Measurements from ENCODE around the gene PROZ. TPM values are rescaled to one million over a fixed set of nuclear protein-coding genes. Genes with fewer than 3 reads are reported as not detected.
"Not testable (repeated sequence)": the region's sequence is repeated elsewhere in the genome, so short reads cannot be mapped to it uniquely, and the experiment has no call there.

PROZ gene
- total and polyA plus RNA-seq, 4 donors = not detected

DNA sequence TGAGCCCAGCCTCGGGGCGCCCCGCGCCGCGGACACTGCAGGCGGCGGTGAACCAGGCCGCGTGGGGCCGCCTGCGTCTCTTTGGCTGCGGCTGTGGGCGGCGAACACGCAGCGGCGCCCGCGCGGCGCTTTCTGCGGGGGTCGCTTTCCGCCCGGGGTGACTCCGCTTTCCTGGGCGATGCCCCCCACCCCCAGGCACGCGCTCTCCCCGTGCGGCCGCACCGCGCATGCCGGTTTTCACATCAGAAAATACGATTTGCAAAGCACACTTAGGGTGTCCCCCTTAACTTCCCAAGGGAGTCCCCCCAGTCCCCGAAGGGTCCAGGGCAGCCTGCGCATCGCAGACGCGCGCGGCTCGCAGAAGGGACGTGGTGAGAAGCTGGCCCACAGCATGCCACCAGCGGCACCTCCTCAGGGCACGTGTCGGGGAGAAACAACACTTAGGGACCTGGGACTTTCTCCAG lies 47.6 kb upstream of the PROZ start:
- Histone ChIP-seq H3K36me3 (ENCODE audit: control insufficient read depth in 4 of 4, insufficient read depth in 4 of 4, low read length in 4 of 4) (no peaks in the 10 kb centered on the region), H3K27ac (ENCODE audit: low read depth in 1 of 2, low read length in 1 of 2) (no peak overlapping the region), H3K9me3 (ENCODE audit: control insufficient read depth in 4 of 4, insufficient read depth in 3 of 4, low read length in 3 of 4) (peaks cover 0 to 6% (median 0%) of the 10 kb centered on the region in 4 donors), H3K27me3 (ENCODE audit: control insufficient read depth in 3 of 3, insufficient read depth in 3 of 3, low read length in 2 of 3) (peaks cover 3 to 14% (median 14%) of the 10 kb centered on the region in 3 donors), H3K4me3 (no peak overlapping the region), H3K9ac (ENCODE audit: insufficient read depth in 1 of 2, low read length in 2 of 2) (no peak overlapping the region), H3K4me1 (ENCODE audit: control insufficient read depth in 5 of 5, insufficient read depth in 5 of 5, low read length in 5 of 5) (peaks cover 0 to 12% (median 0%) of the 10 kb centered on the region in 5 donors)
- ATAC-seq (ENCODE audit: insufficient read depth, low FRiP score) (no peak), DNase-seq (peak in 1 of 3 donors; percentile 51)
- TF ChIP-seq, protein P1, sequence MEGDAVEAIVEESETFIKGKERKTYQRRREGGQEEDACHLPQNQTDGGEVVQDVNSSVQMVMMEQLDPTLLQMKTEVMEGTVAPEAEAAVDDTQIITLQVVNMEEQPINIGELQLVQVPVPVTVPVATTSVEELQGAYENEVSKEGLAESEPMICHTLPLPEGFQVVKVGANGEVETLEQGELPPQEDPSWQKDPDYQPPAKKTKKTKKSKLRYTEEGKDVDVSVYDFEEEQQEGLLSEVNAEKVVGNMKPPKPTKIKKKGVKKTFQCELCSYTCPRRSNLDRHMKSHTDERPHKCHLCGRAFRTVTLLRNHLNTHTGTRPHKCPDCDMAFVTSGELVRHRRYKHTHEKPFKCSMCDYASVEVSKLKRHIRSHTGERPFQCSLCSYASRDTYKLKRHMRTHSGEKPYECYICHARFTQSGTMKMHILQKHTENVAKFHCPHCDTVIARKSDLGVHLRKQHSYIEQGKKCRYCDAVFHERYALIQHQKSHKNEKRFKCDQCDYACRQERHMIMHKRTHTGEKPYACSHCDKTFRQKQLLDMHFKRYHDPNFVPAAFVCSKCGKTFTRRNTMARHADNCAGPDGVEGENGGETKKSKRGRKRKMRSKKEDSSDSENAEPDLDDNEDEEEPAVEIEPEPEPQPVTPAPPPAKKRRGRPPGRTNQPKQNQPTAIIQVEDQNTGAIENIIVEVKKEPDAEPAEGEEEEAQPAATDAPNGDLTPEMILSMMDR (IDR thresholded peaks at IDR 0.05; ENCODE audit: control extremely low read depth, extremely low read depth) = no peak
- 20 to 26% methylated on average over 35 to 49 of the region's 49 CpGs for WGBS, 2 donors

DNA sequence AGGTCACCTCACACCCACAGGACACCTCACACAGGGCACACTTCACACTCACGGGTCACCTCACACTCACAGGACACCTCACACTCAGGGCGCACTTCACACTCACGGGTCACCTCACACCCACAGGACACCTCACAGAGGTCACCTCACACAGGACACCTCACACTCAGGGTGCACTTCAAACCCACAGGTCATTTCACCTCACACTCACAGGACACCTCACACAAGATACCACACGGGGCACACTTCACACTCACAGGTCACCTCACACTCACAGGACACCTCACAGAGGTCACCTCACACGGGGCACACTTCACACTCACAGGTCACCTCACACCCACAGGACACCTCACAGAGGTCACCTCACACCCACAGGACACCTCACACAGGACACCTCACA lies 46.6 kb upstream of the PROZ start:
- H3K4me1 ChIP-seq (ENCODE audit: control insufficient read depth in 5 of 5, insufficient read depth in 5 of 5, low read length in 5 of 5) = peaks cover 0 to 11% (median 0%) of the 10 kb centered on the region in 5 donors
- WGBS, 2 donors = 89 to 91% methylated on average over 5 of the region's 5 CpGs
- not testable (repeated sequence) for H3K9me3 ChIP-seq (ENCODE audit: control insufficient read depth in 4 of 4, insufficient read depth in 3 of 4, low read length in 3 of 4); H3K9ac ChIP-seq (ENCODE audit: insufficient read depth in 1 of 2, low read length in 2 of 2); ATAC-seq (ENCODE audit: insufficient read depth, low FRiP score); H3K4me3 ChIP-seq; H3K36me3 ChIP-seq (ENCODE audit: control insufficient read depth in 4 of 4, insufficient read depth in 4 of 4, low read length in 4 of 4); H3K27ac ChIP-seq (ENCODE audit: low read depth in 1 of 2, low read length in 1 of 2)
- H3K27me3 ChIP-seq (ENCODE audit: control insufficient read depth in 3 of 3, insufficient read depth in 3 of 3, low read length in 2 of 3) = peaks cover 3 to 14% (median 14%) of the 10 kb centered on the region in 3 donors
- DNase-seq = peak in 2 of 3 donors; percentile 9 to 21

DNA sequence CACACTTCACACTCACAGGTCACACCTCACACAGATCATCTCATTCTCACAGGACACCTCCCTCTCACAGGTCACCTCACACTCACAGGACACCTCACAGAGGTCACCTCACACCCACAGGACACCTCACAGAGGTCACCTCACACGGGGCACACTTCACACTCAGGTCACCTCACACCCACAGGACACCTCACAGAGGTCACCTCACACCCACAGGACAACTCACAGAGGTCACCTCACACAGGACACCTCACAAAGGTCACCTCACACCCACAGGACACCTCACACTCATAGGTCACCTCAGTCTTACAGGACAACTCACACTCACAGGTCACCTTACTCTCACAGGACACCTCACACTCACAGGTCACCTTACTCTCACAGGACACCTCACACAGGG lies 46.0 kb upstream of the PROZ start:
- peak in 1 of 3 donors; percentile 8 for DNase-seq
- not testable (repeated sequence) for H3K4me3 ChIP-seq; H3K27ac ChIP-seq (ENCODE audit: low read depth in 1 of 2, low read length in 1 of 2); ATAC-seq (ENCODE audit: insufficient read depth, low FRiP score); H3K9me3 ChIP-seq (ENCODE audit: control insufficient read depth in 4 of 4, insufficient read depth in 3 of 4, low read length in 3 of 4); H3K36me3 ChIP-seq (ENCODE audit: control insufficient read depth in 4 of 4, insufficient read depth in 4 of 4, low read length in 4 of 4); H3K9ac ChIP-seq (ENCODE audit: insufficient read depth in 1 of 2, low read length in 2 of 2)
- 78 to 79% methylated on average over 1 of the region's 1 CpG for WGBS, 2 donors
- Histone ChIP-seq H3K4me1 (ENCODE audit: control insufficient read depth in 5 of 5, insufficient read depth in 5 of 5, low read length in 5 of 5) (peaks cover 0 to 11% (median 0%) of the 10 kb centered on the region in 5 donors), H3K27me3 (ENCODE audit: control insufficient read depth in 3 of 3, insufficient read depth in 3 of 3, low read length in 2 of 3) (peaks cover 3 to 14% (median 14%) of the 10 kb centered on the region in 3 donors)

DNA sequence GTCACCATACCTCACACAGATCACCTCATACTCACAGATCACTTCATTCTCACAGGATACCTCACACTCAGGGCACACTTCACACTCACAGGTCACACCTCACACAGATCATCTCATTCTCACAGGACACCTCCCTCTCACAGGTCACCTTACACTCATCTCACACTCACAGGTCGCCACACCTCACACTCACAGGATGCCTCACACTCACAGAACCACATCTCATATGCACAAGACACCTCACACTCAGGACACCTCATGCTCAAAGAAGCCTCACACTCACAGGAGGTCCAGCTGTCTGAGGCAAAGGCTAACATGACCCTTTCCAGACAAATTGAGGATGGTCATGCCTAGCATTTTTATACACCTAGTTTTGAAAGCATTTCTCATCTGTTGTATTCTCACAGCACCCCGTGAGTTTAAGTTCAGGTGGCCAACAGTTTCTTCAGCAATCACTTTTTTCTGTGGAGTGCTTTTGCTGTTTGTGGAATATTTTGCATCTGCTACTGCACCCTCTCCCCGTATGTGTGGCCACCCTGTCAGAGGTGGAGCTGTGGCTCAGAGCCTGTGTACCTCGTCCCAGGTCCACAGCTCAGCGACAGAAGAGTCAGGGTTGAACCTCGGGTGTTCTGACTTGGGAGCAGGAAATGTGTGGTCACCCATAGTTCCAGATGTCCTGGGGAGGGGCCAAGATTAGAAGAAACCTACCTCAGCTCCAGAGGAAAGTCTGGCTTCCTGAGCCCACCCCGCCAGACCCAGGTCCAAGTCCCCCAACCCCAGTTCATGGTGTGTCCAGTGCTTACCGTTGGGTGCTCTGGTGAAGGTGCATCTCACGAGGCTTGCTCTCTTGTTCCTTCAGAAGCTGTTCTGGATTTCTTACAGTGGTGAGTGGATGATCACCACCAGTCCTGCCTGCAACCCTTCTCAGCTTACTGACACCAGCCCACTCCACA lies 45.3 kb upstream of the PROZ start:
- H3K27ac ChIP-seq (ENCODE audit: low read depth in 1 of 2, low read length in 1 of 2) = no peak overlapping the region
- no peaks in the 10 kb centered on the region for H3K36me3 ChIP-seq (ENCODE audit: control insufficient read depth in 4 of 4, insufficient read depth in 4 of 4, low read length in 4 of 4)
- H3K9ac ChIP-seq (ENCODE audit: insufficient read depth in 1 of 2, low read length in 2 of 2) = no peak overlapping the region
- peaks cover 0 to 6% (median 0%) of the 10 kb centered on the region in 4 donors for H3K9me3 ChIP-seq (ENCODE audit: control insufficient read depth in 4 of 4, insufficient read depth in 3 of 4, low read length in 3 of 4)
- no peak for ATAC-seq (ENCODE audit: insufficient read depth, low FRiP score)
- peaks cover 0 to 11% (median 0%) of the 10 kb centered on the region in 5 donors for H3K4me1 ChIP-seq (ENCODE audit: control insufficient read depth in 5 of 5, insufficient read depth in 5 of 5, low read length in 5 of 5)
- no peak overlapping the region for H3K4me3 ChIP-seq
- TF ChIP-seq, protein P1 (IDR thresholded peaks at IDR 0.05; ENCODE audit: control extremely low read depth, extremely low read depth) = no peak
- peaks cover 3 to 14% (median 14%) of the 10 kb centered on the region in 3 donors for H3K27me3 ChIP-seq (ENCODE audit: control insufficient read depth in 3 of 3, insufficient read depth in 3 of 3, low read length in 2 of 3)
- WGBS, 2 donors = 45 to 63% methylated on average over 9 of the region's 9 CpGs
- DNase-seq = peak in 1 of 3 donors; percentile 8

All from lung (tissue), 12 donors.